Measurements from ENCODE around the gene AGER. TPM values are rescaled to one million over a fixed set of nuclear protein-coding genes. Genes with fewer than 3 reads are reported as not detected.

The AGER gene
- polyA plus RNA-seq, 1 of the 3 experiments (the other 2 are of a cell fraction), result 3.5 TPM

GRCh38 chr6:32194825-32195651 is 11.0 kb upstream of the AGER start:
- CTCF ChIA-PET, result interaction anchor here (0.7 to 2.3 kb wide), 13 partner anchors 13 to 644 kb away, joined by 3 to 17 read pairs (median 5); partner anchors contain the start of genes AGPAT1, ATF6B, EGFL8 and FKBPL
- peak; percentile 45 for DNase-seq
- H3K4me3 ChIP-seq (ENCODE audit: low read depth in 2 of 2, low read length in 1 of 2), result peak overlapping the region; percentile 50 to 64

More at GRCh38 chr6:32194825-32195651, 11.0 kb upstream of the AGER start:
- H3K27me3 ChIP-seq (ENCODE audit: insufficient read depth), result no peaks in the 10 kb centered on the region
- H3F3A ChIP-seq (replicated peaks; ENCODE audit: insufficient read depth), result peaks cover 15% of the 10 kb centered on the region
- peak overlapping the region; percentile 88 for H3K4me2 ChIP-seq
- H3K79me2 ChIP-seq (ENCODE audit: insufficient read depth), result no peaks in the 10 kb centered on the region
- no peaks in the 10 kb centered on the region for H4K20me1 ChIP-seq (ENCODE audit: insufficient read depth)
- TF ChIP-seq YY1 (IDR thresholded peaks at IDR 0.05; ENCODE audit: low read depth), result 0 out of 2 replicates have a peak, but pooled peaks have one; percentile 17
- peak; percentile 70 for TF ChIP-seq CTCF (IDR thresholded peaks at IDR 0.05)
- no peak for TF ChIP-seq RFX5 (IDR thresholded peaks at IDR 0.05; ENCODE audit: low read length)
- TF ChIP-seq POLR2AphosphoS5 (IDR thresholded peaks at IDR 0.05; ENCODE audit: low read depth, low read length), result peak; percentile 95
- TF ChIP-seq SMC3 (IDR thresholded peaks at IDR 0.05; ENCODE audit: low read depth, low read length), result peak; percentile 47
- peak; percentile 44 for TF ChIP-seq RAD21 (IDR thresholded peaks at IDR 0.05; ENCODE audit: low read length)
- TF ChIP-seq PBX3 (IDR thresholded peaks at IDR 0.05), result no peak
- TF ChIP-seq TAF1 (IDR thresholded peaks at IDR 0.05; ENCODE audit: borderline replicate concordance, low read depth, low read length), result peak; percentile 58
- no peak for TF ChIP-seq ZBTB33 (IDR thresholded peaks at IDR 0.05; ENCODE audit: borderline replicate concordance, low read depth)
- TF ChIP-seq MAX (IDR thresholded peaks at IDR 0.05; ENCODE audit: low read depth), result 0 out of 2 replicates have a peak, but pooled peaks have one; percentile 6
- H3K9me2 ChIP-seq, result no peaks in the 10 kb centered on the region
- H3K4me1 ChIP-seq (ENCODE audit: control insufficient read depth in 1 of 2, insufficient read depth in 2 of 2, low read depth in 1 of 2, low read length in 1 of 2), result peaks cover 6 to 26% of the 10 kb centered on the region in 2 experiments; a peak in 1 of 4 replicates
- H3K27ac ChIP-seq (ENCODE audit: low read depth in 2 of 2, low read length in 1 of 2), result peak overlapping the region; percentile 93 to 100
- no peaks in the 10 kb centered on the region for H3K9me3 ChIP-seq
- H2AFZ ChIP-seq (ENCODE audit: low read depth), result peak overlapping the region; percentile 47; the same call in 1 of the 2 replicates
- no peaks in the 10 kb centered on the region for H3K36me3 ChIP-seq (replicated peaks in 1 of 2; ENCODE audit: control insufficient read depth in 1 of 2, insufficient read depth in 2 of 2, low read length in 1 of 2)
- 16% methylated on average over 15 of the region's 15 CpGs for whole genome bisulfite sequencing (ENCODE audit: low lambda C conversion rate)
- peak overlapping the region; percentile 82 for H3K9ac ChIP-seq
- POLR2A ChIA-PET, result interaction anchor here (0.5 to 2.2 kb wide), 11 partner anchors 10 to 1013 kb away, joined by 3 to 16 read pairs (median 4); partner anchors contain the start of genes ATF6B, DDX39B, DXO and FKBPL
